T-cell (primary cell): ENCODE results near the gene FAM177B. TPM values are rescaled to one million over a fixed set of nuclear protein-coding genes. Genes with fewer than 3 reads are reported as not detected.
A peak's percentile ranks its signal among the peaks of the same experiment; 100 is the strongest.

ENCODE experiments used
- ATAC-seq, 4 experiments: fragments of 200-7000 bp in 3 of 4; fragments of 150-1000 bp in 1 of 4; cut with Tn5 transposase; replicated peaks in 1 of 4; 1 replicate in 3 of 4; 2 replicates in 1 of 4; pipeline ENCODE4 v1.10.0; 2021; ENCODE audit warnings: moderate library complexity in 3 of 4, mild to moderate bottlenecking in 2 of 4, moderate number of reproducible peaks in 1 of 4
- CTCF ChIA-PET, 2 donors: fragments of 300-600 bp; sonication (Branson Sonifier 250); formaldehyde crosslinking; loops; one replicate each; lab custom pipeline; 2022; ENCODE audit warnings: antibody characterized with exemption in 2 of 2; lab: Charles Lee
- POLR2A ChIA-PET, 2 donors: fragments of 300-600 bp; sonication (Branson Sonifier 250); formaldehyde crosslinking; loops; one replicate each; lab custom pipeline; 2022; ENCODE audit warnings: antibody characterized with exemption in 2 of 2; lab: Charles Lee
- DNase-seq, 35 experiments: peaks; one replicate each; pipeline versions ENCODE4 v3.0.0 to v3.0.0-alpha.2; 2013 to 2023
- H3K27ac ChIP-seq: one replicate; pipeline ENCODE4 v1.5.1; 2013; ENCODE audit warnings: low read length
- H3K27me3 ChIP-seq, 2 experiments: replicated peaks in 1 of 2; 1 replicate in 1 of 2; 2 replicates in 1 of 2; pipeline versions ENCODE4 v1.6.1 to v1.7.0; 2013; ENCODE audit warnings: low read length in 1 of 2, mixed read lengths in 1 of 2; ENCODE audit not compliant: control insufficient read depth in 2 of 2, insufficient read depth in 2 of 2; ENCODE audit errors: extremely low read depth in 1 of 2
- H3K36me3 ChIP-seq, 2 donors: 1 replicate in 1 of 2; 2 replicates in 1 of 2; pipeline versions ENCODE4 v1.6.1 to v1.7.0; 2013; ENCODE audit warnings: low read length in 1 of 2; ENCODE audit not compliant: control insufficient read depth in 2 of 2, insufficient read depth in 1 of 2; ENCODE audit errors: extremely low read depth in 1 of 2
- H3K4me1 ChIP-seq, 2 experiments: 1 replicate in 1 of 2; 2 replicates in 1 of 2; pipeline versions ENCODE4 v1.6.1 to v1.7.0; 2013; ENCODE audit warnings: low read length in 2 of 2, mixed read lengths in 1 of 2; ENCODE audit not compliant: insufficient read depth in 2 of 2, control insufficient read depth in 1 of 2; ENCODE audit errors: extremely low read depth in 1 of 2
- H3K4me3 ChIP-seq, 2 donors: 1 replicate in 1 of 2; 2 replicates in 1 of 2; pipeline versions ENCODE4 v1.5.1 to v1.7.0; 2013; ENCODE audit warnings: mild to moderate bottlenecking in 2 of 2, low read length in 1 of 2, moderate library complexity in 1 of 2; ENCODE audit not compliant: control insufficient read depth in 1 of 2; ENCODE audit errors: extremely low read depth in 1 of 2
- H3K9me3 ChIP-seq: 2 replicates; pipeline ENCODE4 v1.7.0; 2013
- H3K27ac Mint-ChIP-seq, 2 donors: one replicate each; pipeline ENCODE4 v1.8.0; 2020 to 2021; ENCODE audit warnings: mild to moderate bottlenecking in 2 of 2, mixed read lengths in 2 of 2
- H3K27me3 Mint-ChIP-seq, 2 donors: one replicate each; pipeline ENCODE4 v1.8.0; 2021 to 2022; ENCODE audit warnings: mixed read lengths in 2 of 2
- H3K36me3 Mint-ChIP-seq: one replicate; pipeline ENCODE4 v1.8.0; 2021; ENCODE audit warnings: mixed read lengths
- H3K4me1 Mint-ChIP-seq, 3 donors: one replicate each; pipeline ENCODE4 v1.8.0; 2020 to 2022; ENCODE audit warnings: mixed read lengths in 3 of 3, mild to moderate bottlenecking in 1 of 3
- H3K4me3 Mint-ChIP-seq, 3 donors: one replicate each; pipeline ENCODE4 v1.8.0; 2020 to 2022; ENCODE audit warnings: mild to moderate bottlenecking in 3 of 3, mixed read lengths in 3 of 3, moderate library complexity in 3 of 3
- H3K9me3 Mint-ChIP-seq, 3 donors: one replicate each; pipeline ENCODE4 v1.8.0; 2020 to 2022; ENCODE audit warnings: mixed read lengths in 3 of 3
- WGBS: methylation state at CpG from one replicate; pipeline ENCODE4 v1.1.5; 2013; ENCODE audit warnings: missing lambda C conversion rate; ENCODE audit not compliant: insufficient coverage; 5-methylcytosine and 5-hydroxymethylcytosine counted together
- total RNA-seq, 35 experiments: library from RNA in 6 of 35; stranded (reverse) in 6 of 35; fragments of 120-200 nt in 1 of 35; gene quantifications; one replicate each; pipeline versions ENCODE4 v1.2.1 to v1.2.4 and lab custom pipeline; 2013 to 2026

The FAM177B gene
- total RNA-seq, 5 donors from 2014 or later (not counting 1 experiment from before 2014, with no cell fraction given): 0.58 to 3.3 (median 0.60) TPM

GRCh38 chr1:222772996-222773379 lies 36.0 kb downstream of the FAM177B start:
- Histone ChIP-seq H3K36me3 (no peaks in the 10 kb centered on the region), H3K9me3 (no peaks in the 10 kb centered on the region), H3K4me1 (peaks cover 4 to 16% of the 10 kb centered on the region in 2 experiments), H3K27ac (peak overlapping the region; percentile 19), H3K27me3 (peaks cover 0 to 3% of the 10 kb centered on the region in 2 experiments), H3K4me3 (no peak overlapping the region)
- Mint-ChIP-seq H3K36me3 (peaks cover 8% of the 10 kb centered on the region), H3K27me3 (peaks cover 3 to 12% of the 10 kb centered on the region in 2 donors), H3K27ac (peak overlapping the region; percentile 35 to 79), H3K4me3 (peak overlapping the region in 1 of 3 donors; percentile 62), H3K4me1 (peaks cover 13 to 23% (median 19%) of the 10 kb centered on the region in 3 donors), H3K9me3 (peaks cover 7 to 13% (median 11%) of the 10 kb centered on the region in 3 donors)
- ChIA-PET CTCF (no interaction called here), POLR2A (no interaction called here)
- peak in 3 of 35 experiments; percentile 2 to 15 (median 3) for DNase-seq
- peak in 2 of 4 experiments; percentile 27 to 58 for ATAC-seq
- no CpG with 5 or more reads among the region's 4 CpGs for WGBS

DNA sequence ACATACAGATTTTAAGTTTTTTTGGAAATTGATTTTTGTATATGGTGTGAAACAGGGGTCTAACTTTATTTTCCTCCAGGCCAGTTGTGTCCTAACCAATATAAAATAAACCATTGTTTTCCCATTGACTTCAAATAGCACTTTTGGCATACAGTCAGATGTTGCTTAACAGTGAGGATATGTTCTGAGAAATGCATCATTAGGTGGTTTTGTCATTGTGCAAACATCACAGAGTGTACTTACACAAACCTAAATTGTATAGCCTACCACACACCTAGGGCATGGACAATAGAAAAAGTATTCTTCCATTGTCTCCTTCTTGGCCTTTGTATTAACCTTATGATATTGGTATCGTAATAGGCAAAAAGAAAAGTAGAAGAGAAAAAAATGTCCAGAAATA lies 40.5 kb downstream of the FAM177B start:
- Histone ChIP-seq H3K27me3 (peaks cover 0 to 5% of the 10 kb centered on the region in 2 experiments), H3K9me3 (no peaks in the 10 kb centered on the region), H3K27ac (no peak overlapping the region), H3K4me1 (peaks cover 0 to 6% of the 10 kb centered on the region in 2 experiments), H3K4me3 (no peak overlapping the region), H3K36me3 (no peaks in the 10 kb centered on the region)
- peaks cover 7 to 11% of the 10 kb centered on the region in 2 donors for H3K27me3 Mint-ChIP-seq
- H3K9me3 Mint-ChIP-seq: no peaks in the 10 kb centered on the region
- H3K4me3 Mint-ChIP-seq: no peak overlapping the region
- ChIA-PET CTCF (no interaction called here), POLR2A (interaction anchor here in 1 of 2 donors (0.7 kb wide), 1 partner anchor 60 kb away, joined by 5 read pairs; no protein-coding TSS in a partner anchor)
- ATAC-seq (no peak), DNase-seq (no peak)
- H3K4me1 Mint-ChIP-seq: peaks cover 9 to 12% (median 11%) of the 10 kb centered on the region in 3 donors
- H3K27ac Mint-ChIP-seq: no peak overlapping the region
- WGBS: no CpG with 5 or more reads among the region's 1 CpG
- H3K36me3 Mint-ChIP-seq: no peaks in the 10 kb centered on the region

DNA sequence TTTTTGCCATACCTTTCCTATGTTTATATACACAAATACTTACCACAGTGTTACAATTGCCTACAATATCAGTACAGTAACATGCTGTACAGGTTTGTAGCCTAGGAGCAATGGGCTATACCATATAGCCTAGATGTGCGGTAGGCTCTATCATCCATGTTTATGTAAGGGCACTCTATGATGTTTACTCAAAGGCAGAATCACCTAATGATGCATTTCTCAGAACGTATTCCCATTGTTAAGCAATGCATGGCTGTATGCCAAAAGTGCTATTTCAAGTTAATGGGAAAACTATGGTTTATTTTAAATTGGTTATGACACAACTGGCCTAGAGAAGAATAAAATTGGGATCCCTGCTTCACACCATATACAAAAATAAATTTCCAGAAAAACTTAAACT lies 41.0 kb downstream of the FAM177B start:
- ATAC-seq: no peak
- DNase-seq: no peak
- WGBS: 80% methylated on average over 2 of the region's 2 CpGs
- Histone ChIP-seq H3K36me3 (no peaks in the 10 kb centered on the region), H3K27me3 (peaks cover 0 to 3% of the 10 kb centered on the region in 2 experiments), H3K9me3 (no peaks in the 10 kb centered on the region), H3K27ac (no peak overlapping the region), H3K4me3 (no peak overlapping the region), H3K4me1 (peaks cover 0 to 3% of the 10 kb centered on the region in 2 experiments)
- H3K4me3 Mint-ChIP-seq: no peak overlapping the region
- no peak overlapping the region for H3K27ac Mint-ChIP-seq
- H3K36me3 Mint-ChIP-seq: no peaks in the 10 kb centered on the region
- CTCF ChIA-PET: no interaction called here
- H3K27me3 Mint-ChIP-seq: peaks cover 7 to 11% of the 10 kb centered on the region in 2 donors
- POLR2A ChIA-PET: no interaction called here
- H3K9me3 Mint-ChIP-seq: no peaks in the 10 kb centered on the region
- peaks cover 4 to 7% (median 6%) of the 10 kb centered on the region in 3 donors for H3K4me1 Mint-ChIP-seq

DNA sequence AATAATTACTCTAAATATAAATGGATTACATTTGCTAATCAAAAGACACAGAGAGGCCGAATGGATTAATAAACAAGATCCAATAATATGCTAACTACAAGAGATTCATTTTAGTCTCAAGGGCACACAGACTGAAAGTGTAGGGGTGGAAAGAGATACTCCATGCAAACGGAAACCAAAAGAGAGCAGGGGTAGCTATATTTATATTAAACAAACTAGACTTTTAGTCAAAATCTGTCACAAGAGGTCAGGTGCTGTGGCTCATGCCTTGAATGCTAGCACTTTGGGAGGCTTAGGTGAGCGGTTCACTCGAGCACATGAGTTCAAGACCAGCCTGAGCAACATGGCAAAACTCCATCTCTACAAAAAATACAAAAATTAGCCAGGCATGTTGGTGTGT lies 44.2 kb downstream of the FAM177B start:
- peaks cover 0 to 3% of the 10 kb centered on the region in 2 experiments for H3K27me3 ChIP-seq
- Mint-ChIP-seq H3K36me3 (no peaks in the 10 kb centered on the region), H3K9me3 (no peaks in the 10 kb centered on the region), H3K4me3 (no peak overlapping the region), H3K27me3 (peaks cover 7 to 9% of the 10 kb centered on the region in 2 donors), H3K4me1 (no peaks in the 10 kb centered on the region), H3K27ac (no peak overlapping the region)
- no peak overlapping the region for H3K27ac ChIP-seq
- ChIA-PET POLR2A (no interaction called here), CTCF (no interaction called here)
- ATAC-seq (no peak), DNase-seq (no peak)
- no peaks in the 10 kb centered on the region for H3K36me3 ChIP-seq
- no CpG with 5 or more reads among the region's 4 CpGs for WGBS
- no peak overlapping the region for H3K4me3 ChIP-seq
- no peaks in the 10 kb centered on the region for H3K4me1 ChIP-seq
- H3K9me3 ChIP-seq: no peaks in the 10 kb centered on the region

- Mint-ChIP-seq H3K27me3 (peaks cover 7 to 10% of the 10 kb centered on the region in 2 donors), H3K9me3 (no peaks in the 10 kb centered on the region), H3K4me3 (no peak overlapping the region), H3K36me3 (no peaks in the 10 kb centered on the region), H3K4me1 (no peaks in the 10 kb centered on the region), H3K27ac (no peak overlapping the region)
- peaks cover 0 to 3% of the 10 kb centered on the region in 2 experiments for H3K27me3 ChIP-seq
- no peaks in the 10 kb centered on the region for H3K36me3 ChIP-seq
- H3K4me1 ChIP-seq: no peaks in the 10 kb centered on the region
- POLR2A ChIA-PET: no interaction called here
- no peak for ATAC-seq
- H3K4me3 ChIP-seq: no peak overlapping the region
- no peaks in the 10 kb centered on the region for H3K9me3 ChIP-seq
- no peak overlapping the region for H3K27ac ChIP-seq
- CTCF ChIA-PET: interaction anchor here in 1 of 2 donors (0.7 kb wide), 1 partner anchor 38 kb away, joined by 4 read pairs; no protein-coding TSS in a partner anchor
- DNase-seq: no peak
Observed at GRCh38 chr1:222783051-222783450, 46.0 kb downstream of the FAM177B start.

- DNase-seq (no peak), ATAC-seq (no peak)
- peaks cover 0 to 3% of the 10 kb centered on the region in 2 experiments for H3K27me3 ChIP-seq
- no peaks in the 10 kb centered on the region for H3K9me3 ChIP-seq
- no peaks in the 10 kb centered on the region for H3K36me3 ChIP-seq
- Mint-ChIP-seq H3K27ac (no peak overlapping the region), H3K4me3 (no peak overlapping the region), H3K36me3 (no peaks in the 10 kb centered on the region), H3K4me1 (no peaks in the 10 kb centered on the region), H3K27me3 (peaks cover 7 to 10% of the 10 kb centered on the region in 2 donors), H3K9me3 (no peaks in the 10 kb centered on the region)
- CTCF ChIA-PET: interaction anchor here in 1 of 2 donors (0.6 kb wide), 1 partner anchor 31 kb away, joined by 3 read pairs; no protein-coding TSS in a partner anchor
- H3K27ac ChIP-seq: no peak overlapping the region
- POLR2A ChIA-PET: no interaction called here
- H3K4me1 ChIP-seq: no peaks in the 10 kb centered on the region
- H3K4me3 ChIP-seq: no peak overlapping the region
- WGBS: 100% methylated on average over 1 of the region's 3 CpGs
Observed at GRCh38 chr1:222784371-222784770, 47.4 kb downstream of the FAM177B start.
